ENCODE data around the gene PARD3.

Gene PARD3

DNA sequence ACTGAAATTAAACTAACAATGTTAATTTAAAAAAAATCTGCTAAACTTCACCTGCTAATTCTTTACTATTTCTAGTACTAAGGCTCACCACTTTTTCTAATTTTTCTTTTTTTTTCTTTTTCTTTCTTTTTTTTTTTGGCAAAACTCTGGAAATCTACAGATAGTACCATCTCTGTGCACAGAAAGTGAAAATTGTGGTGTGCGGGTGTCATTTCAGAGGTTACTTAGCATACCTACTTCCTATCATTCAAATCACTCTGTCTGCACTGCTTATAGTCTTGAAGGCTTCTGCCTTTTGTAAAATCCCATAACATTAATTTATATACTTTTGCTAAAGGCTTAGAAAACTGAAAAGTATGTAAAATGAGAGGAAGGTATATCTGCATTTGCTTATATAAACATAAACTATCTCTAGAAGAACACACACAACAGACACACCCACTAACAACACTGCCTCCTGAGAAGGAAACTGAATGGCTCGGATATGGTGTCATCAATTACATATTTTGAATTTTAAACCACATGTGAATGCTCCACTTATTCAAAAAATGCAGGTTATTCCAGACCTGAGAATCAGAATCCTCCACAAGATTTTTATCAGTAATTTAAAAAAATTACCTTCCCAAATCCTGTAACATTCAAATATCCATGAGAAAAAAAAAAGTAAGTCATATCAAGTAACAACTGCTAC lies 229.5 kb downstream of the PARD3 start:
- TF ChIP-seq, protein P1, sequence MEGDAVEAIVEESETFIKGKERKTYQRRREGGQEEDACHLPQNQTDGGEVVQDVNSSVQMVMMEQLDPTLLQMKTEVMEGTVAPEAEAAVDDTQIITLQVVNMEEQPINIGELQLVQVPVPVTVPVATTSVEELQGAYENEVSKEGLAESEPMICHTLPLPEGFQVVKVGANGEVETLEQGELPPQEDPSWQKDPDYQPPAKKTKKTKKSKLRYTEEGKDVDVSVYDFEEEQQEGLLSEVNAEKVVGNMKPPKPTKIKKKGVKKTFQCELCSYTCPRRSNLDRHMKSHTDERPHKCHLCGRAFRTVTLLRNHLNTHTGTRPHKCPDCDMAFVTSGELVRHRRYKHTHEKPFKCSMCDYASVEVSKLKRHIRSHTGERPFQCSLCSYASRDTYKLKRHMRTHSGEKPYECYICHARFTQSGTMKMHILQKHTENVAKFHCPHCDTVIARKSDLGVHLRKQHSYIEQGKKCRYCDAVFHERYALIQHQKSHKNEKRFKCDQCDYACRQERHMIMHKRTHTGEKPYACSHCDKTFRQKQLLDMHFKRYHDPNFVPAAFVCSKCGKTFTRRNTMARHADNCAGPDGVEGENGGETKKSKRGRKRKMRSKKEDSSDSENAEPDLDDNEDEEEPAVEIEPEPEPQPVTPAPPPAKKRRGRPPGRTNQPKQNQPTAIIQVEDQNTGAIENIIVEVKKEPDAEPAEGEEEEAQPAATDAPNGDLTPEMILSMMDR (IDR thresholded peaks at IDR 0.05; ENCODE audit: low read depth, low read length): no peak
- H3K4me3 ChIP-seq (replicated peaks in 1 of 2; ENCODE audit: low read depth in 2 of 2, low read length in 2 of 2): no peak overlapping the region
- DNase-seq (ENCODE audit: low read depth in 2 of 2): peak in 1 of 2 donors; percentile 49

DNA sequence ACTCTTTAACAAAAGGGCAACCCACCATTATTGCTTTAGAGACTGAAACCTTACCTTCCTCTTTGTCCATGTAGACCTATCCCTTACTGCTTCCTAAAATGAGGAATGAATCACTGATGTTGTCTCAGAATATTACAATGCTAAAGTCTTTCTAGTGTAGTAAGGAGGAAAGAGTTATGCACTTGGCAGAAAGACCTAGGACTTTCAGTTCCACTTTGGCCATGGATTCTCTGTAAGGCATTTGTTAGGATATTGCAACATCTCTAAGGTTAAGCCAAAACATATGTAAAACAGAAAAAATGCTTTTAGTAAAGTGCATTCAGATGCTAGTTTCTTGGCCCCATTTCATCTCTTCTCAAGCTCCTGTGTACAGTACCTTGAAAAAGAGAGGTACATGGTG lies 230.9 kb downstream of the PARD3 start:
- peak; percentile 93 to 94 for DNase-seq (ENCODE audit: low read depth in 2 of 2)
- H3K4me3 ChIP-seq (replicated peaks in 1 of 2; ENCODE audit: low read depth in 2 of 2, low read length in 2 of 2): no peak overlapping the region
- TF ChIP-seq, protein P1 (IDR thresholded peaks at IDR 0.05; ENCODE audit: low read depth, low read length): no peak

DNA sequence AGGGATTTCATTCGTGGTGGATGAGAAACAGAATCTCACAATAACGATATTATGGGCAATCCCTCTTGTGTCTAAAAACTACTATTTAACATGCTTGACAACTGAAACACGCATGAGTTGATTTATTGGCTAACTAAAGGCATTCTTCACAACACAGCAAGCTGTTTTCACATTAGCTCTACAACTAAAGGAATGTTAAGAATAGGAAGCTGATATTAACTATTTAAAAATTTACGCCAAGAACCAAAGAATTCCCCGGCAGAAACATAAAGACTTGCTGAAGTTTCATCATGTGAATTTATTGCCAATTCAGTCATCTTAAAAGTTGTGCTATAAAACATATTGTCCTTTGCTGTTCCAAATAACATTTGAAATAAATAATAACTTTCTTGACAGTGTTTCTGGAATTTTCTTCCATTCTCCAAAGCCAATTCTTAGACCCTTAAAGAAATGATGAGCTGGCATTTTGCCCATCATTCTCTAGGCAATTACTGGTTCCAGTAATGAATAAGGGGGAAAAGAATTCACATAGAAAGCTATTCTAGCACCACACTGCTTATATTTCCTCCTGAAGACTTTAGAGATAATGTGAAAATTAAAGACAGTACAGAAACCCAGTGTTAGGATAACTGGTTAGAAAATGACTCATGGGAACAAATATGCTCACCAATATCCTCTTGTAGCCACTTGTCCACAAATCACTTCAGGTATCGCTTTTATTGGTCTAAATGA lies 233.1 kb downstream of the PARD3 start:
- TF ChIP-seq, protein P1 (IDR thresholded peaks at IDR 0.05; ENCODE audit: low read depth, low read length): no peak
- no peak overlapping the region for H3K4me3 ChIP-seq (replicated peaks in 1 of 2; ENCODE audit: low read depth in 2 of 2, low read length in 2 of 2)
- peak; percentile 49 to 81 for DNase-seq (ENCODE audit: low read depth in 2 of 2)

DNA sequence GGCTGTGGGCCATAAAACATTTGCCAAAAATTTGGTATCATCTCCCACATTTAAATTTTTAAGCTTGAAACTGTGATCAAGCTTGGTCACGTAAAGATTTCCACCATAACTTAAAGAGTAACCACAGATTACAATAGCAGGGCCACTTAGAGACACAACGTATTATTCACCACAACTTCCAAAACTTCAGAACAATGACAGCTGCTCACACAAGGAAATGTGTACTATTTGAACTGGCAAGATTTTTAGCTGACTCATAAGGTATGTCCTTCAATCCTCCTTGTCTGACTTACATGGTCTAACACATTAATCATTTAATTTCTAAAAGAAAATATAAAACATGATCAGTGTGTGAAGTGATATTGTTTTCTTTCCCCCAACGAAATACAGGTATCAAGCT lies 234.5 kb downstream of the PARD3 start:
- TF ChIP-seq, protein P1 (IDR thresholded peaks at IDR 0.05; ENCODE audit: low read depth, low read length): no peak
- peak; percentile 62 to 90 for DNase-seq (ENCODE audit: low read depth in 2 of 2)

DNA sequence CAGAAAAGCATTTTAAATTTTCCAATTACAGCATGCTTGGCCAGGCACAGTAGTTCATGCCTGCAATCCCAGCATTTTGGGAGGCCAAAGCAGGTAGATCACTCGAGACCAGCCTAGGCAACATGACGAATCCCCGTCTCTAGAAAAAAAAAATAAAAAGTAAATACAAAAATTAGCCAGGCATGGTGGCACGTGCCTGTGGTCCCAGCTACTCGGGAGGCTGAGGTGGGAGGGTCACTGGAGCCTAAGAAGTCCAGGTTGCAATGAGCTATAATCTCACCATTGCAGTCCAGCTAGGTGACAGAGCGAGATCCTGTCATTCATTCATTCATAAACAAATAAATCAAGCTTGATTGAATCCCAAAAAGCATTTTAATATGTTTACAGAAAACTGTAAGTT lies 234.9 kb downstream of the PARD3 start:
- no peak for DNase-seq (ENCODE audit: low read depth in 2 of 2)
- no peak overlapping the region for H3K4me3 ChIP-seq (replicated peaks in 1 of 2; ENCODE audit: low read depth in 2 of 2, low read length in 2 of 2)
- TF ChIP-seq, protein P1 (IDR thresholded peaks at IDR 0.05; ENCODE audit: low read depth, low read length): no peak

More for the DNA sequence above, 234.5 kb downstream of the PARD3 start:
- H3K4me3 ChIP-seq (replicated peaks in 1 of 2; ENCODE audit: low read depth in 2 of 2, low read length in 2 of 2): no peak overlapping the region

DNA sequence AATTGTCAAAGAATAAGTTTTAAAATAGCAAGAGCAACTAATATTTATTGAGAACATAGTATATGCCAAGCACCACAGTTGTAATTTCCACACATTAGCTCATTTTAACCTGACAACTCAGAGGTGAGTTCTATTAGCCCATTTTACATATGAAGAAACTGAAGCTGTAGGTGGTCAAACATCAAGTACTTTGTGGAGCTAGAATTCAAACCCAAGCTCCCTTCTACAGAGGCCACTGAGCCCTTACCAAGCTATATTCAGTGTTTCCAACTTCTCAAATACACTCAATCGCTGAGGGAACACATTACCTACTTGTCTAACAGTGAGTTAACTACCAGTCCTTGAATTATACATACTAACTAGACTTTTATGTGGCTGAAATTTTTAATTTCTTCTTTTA lies 236.6 kb downstream of the PARD3 start:
- H3K4me3 ChIP-seq (replicated peaks in 1 of 2; ENCODE audit: low read depth in 2 of 2, low read length in 2 of 2): no peak overlapping the region
- DNase-seq (ENCODE audit: low read depth in 2 of 2): no peak
- TF ChIP-seq, protein P1 (IDR thresholded peaks at IDR 0.05; ENCODE audit: low read depth, low read length): no peak
